D721Med (cell line): ENCODE measurements around the gene ASB2.

ENCODE experiments used
- DNase-seq: peaks from one replicate; pipeline ENCODE4 v3.0.0; 2011; ENCODE audit warnings: low spot score; ENCODE audit not compliant: insufficient read length
- FAIRE-seq: peaks from 2 replicates; lab custom pipeline; 2011; peaks lifted over from hg19 to GRCh38; lab: Jason Lieb, UNC
- CTCF ChIP-seq: IDR thresholded peaks from 2 replicates; pipeline ENCODE4 v1.5.1; 2012; ENCODE audit warnings: mild to moderate bottlenecking, control low read depth; ENCODE audit not compliant: insufficient read depth; ENCODE audit errors: missing control alignments

The ASB2 gene

GRCh38 chr14:93943052-93943451, 33.3 kb downstream of the ASB2 start:
- DNase-seq: peak; percentile 53
- no peak for FAIRE-seq
- TF ChIP-seq CTCF: no peak

- FAIRE-seq: no peak
- no peak for TF ChIP-seq CTCF
- no peak for DNase-seq
Observed at GRCh38 chr14:93941293-93941910, 35.0 kb downstream of the ASB2 start.

- no peak for TF ChIP-seq CTCF
- no peak for DNase-seq
Observed at GRCh38 chr14:93940437-93940836, 35.9 kb downstream of the ASB2 start.

GRCh38 chr14:93939304-93940229, 36.8 kb downstream of the ASB2 start:
- FAIRE-seq: no peak
- peak; percentile 51 for TF ChIP-seq CTCF
- peak; percentile 88 for DNase-seq

More at GRCh38 chr14:93940437-93940836, 35.9 kb downstream of the ASB2 start:
- no peak for FAIRE-seq

GRCh38 chr14:93938751-93939303, 37.5 kb downstream of the ASB2 start:
- no peak for FAIRE-seq
- DNase-seq: no peak
- TF ChIP-seq CTCF: no peak

GRCh38 chr14:93937519-93937918, 38.9 kb downstream of the ASB2 start:
- no peak for DNase-seq
- no peak for FAIRE-seq
- TF ChIP-seq CTCF: no peak

GRCh38 chr14:93936926-93937325, 39.4 kb downstream of the ASB2 start:
- TF ChIP-seq CTCF: no peak
- DNase-seq (no peak), FAIRE-seq (no peak)
